ENCODE results near the gene TPGS1. TPM values are rescaled to one million over a fixed set of nuclear protein-coding genes. Genes with fewer than 3 reads are reported as not detected.

Gene TPGS1
- total RNA-seq, 1 experiment from 2014 or later = 11.5 TPM

DNA sequence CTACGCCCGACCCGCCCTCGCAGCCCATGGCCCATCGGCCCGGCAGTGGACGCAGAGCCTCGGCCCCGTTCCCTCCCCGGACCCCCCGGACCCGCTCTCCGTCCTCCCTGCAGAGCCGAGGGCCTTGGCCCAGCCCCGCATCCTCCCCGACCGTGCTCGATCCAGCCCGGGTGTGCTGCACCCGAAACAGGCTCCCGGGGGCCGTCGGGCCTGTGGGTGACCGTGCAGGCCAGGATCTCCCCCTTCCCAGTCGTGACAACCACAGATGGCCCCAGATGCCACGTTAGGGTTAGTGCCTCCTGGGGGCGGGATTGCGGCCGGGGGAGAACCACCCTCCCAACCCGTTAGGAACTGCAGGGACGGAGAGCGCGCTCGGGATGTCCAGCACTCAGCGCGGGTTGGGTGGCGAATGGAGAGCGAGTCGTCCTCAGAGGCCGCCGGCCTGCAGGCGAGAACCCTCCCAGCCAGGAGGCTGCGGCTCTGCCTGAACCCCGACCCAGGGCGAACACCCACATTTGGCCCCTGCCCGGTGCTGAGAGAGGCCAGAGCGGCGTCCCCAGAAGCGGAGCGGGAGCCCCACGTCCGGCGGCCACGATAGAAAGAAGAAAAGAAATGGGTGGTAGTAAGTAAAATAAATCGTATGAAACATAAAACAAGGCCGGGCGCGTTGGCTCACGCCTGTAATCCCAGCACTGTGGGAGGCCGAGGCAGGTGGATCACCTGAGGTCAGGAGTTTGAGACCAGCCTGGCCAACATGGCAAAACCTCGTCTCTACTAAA lies 17.7 kb upstream of the TPGS1 start:
- intact Hi-C loops (cut with micrococcal nuclease; ENCODE audit: unreplicated experiment) = loop anchor here (1.0 kb wide), 1 partner anchor 18 kb away; the partner anchor contains the start of gene TPGS1
- peak overlapping the region; percentile 55 for H3K27ac Mint-ChIP-seq (ENCODE audit: unreplicated experiment)
- H3K9me3 Mint-ChIP-seq (ENCODE audit: unreplicated experiment) = peaks cover 11% of the 10 kb centered on the region
- peak overlapping the region; percentile 72 for H3K4me3 Mint-ChIP-seq (ENCODE audit: unreplicated experiment)
- H3K4me1 Mint-ChIP-seq (ENCODE audit: low read depth, unreplicated experiment) = peaks cover 7% of the 10 kb centered on the region
- peaks cover 19% of the 10 kb centered on the region for H3K36me3 Mint-ChIP-seq (ENCODE audit: insufficient read depth, unreplicated experiment)
- BruUV-seq (replicated peaks) = no TSS peak
- Histone ChIP-seq H3K36me3 (ENCODE audit: control insufficient read depth, insufficient read depth, low read length) (no peaks in the 10 kb centered on the region), H3K4me3 (ENCODE audit: low read depth, low read length) (peak overlapping the region; percentile 56), H3K9me3 (no peaks in the 10 kb centered on the region), H3K27me3 (replicated peaks; ENCODE audit: control insufficient read depth, insufficient read depth, low read length) (no peaks in the 10 kb centered on the region), H3K4me1 (peaks cover 5% of the 10 kb centered on the region; the same call in 1 of the 2 replicates)
- no peaks in the 10 kb centered on the region for H3K27me3 Mint-ChIP-seq (ENCODE audit: insufficient read depth, unreplicated experiment)
- ChIA-PET POLR2A (interaction anchor here (0.6 to 0.9 kb wide), 2 partner anchors 17 to 967 kb away, joined by 3 to 8 read pairs; partner anchors contain the start of gene TPGS1), CTCF (interaction anchor here (0.6 to 1.6 kb wide), 3 partner anchors 17 to 294 kb away, joined by 3 to 13 read pairs (median 3); partner anchors contain the start of gene TPGS1)
- TF ChIP-seq, protein P1, sequence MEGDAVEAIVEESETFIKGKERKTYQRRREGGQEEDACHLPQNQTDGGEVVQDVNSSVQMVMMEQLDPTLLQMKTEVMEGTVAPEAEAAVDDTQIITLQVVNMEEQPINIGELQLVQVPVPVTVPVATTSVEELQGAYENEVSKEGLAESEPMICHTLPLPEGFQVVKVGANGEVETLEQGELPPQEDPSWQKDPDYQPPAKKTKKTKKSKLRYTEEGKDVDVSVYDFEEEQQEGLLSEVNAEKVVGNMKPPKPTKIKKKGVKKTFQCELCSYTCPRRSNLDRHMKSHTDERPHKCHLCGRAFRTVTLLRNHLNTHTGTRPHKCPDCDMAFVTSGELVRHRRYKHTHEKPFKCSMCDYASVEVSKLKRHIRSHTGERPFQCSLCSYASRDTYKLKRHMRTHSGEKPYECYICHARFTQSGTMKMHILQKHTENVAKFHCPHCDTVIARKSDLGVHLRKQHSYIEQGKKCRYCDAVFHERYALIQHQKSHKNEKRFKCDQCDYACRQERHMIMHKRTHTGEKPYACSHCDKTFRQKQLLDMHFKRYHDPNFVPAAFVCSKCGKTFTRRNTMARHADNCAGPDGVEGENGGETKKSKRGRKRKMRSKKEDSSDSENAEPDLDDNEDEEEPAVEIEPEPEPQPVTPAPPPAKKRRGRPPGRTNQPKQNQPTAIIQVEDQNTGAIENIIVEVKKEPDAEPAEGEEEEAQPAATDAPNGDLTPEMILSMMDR (IDR thresholded peaks at IDR 0.05; ENCODE audit: insufficient read depth in 1 of 2, low read depth in 1 of 2, low read length in 1 of 2, severe bottlenecking in 1 of 2, unreplicated experiment in 1 of 2) = no peak
- peak in 1 of 2 experiments; percentile 32 for DNase-seq

DNA sequence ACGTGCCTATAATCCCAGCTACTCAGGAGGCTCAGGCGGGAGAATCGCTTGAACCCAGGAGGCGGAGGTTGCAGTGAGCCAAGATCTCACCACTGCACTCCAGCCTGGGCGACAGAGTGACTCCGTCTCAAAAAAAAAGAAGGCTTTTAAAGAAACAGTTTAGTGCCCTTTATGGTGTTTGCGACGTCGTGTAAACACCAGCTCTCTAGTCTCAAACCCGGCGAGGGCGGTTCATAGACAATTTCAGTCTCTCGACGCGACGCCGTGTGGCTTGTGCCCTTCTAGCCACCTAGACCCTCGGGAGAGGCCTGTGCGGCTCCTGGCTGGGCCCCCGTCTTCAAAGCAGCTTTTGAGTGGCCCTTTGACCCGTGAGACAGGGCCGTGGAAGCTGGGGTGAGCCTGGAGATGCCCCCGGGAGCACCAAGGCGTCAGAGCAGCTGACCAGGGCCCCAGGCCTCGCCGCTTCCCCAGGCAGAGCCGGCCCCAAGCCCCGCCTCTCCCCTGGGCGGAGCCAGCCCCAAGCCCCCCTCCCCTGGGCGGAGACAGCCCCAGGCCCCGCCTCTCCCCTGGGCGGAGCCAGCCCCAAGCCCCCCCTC lies 16.1 kb upstream of the TPGS1 start:
- H3K36me3 Mint-ChIP-seq (ENCODE audit: insufficient read depth, unreplicated experiment) = peaks cover 19% of the 10 kb centered on the region
- BruUV-seq (replicated peaks) = no TSS peak
- H3K4me3 Mint-ChIP-seq (ENCODE audit: unreplicated experiment) = no peak overlapping the region
- Histone ChIP-seq H3K4me1 (peaks cover 5% of the 10 kb centered on the region; the same call in 1 of the 2 replicates), H3K4me3 (ENCODE audit: low read depth, low read length) (no peak overlapping the region), H3K9me3 (no peaks in the 10 kb centered on the region), H3K27me3 (replicated peaks; ENCODE audit: control insufficient read depth, insufficient read depth, low read length) (no peaks in the 10 kb centered on the region), H3K36me3 (ENCODE audit: control insufficient read depth, insufficient read depth, low read length) (no peaks in the 10 kb centered on the region)
- peaks cover 7% of the 10 kb centered on the region for H3K4me1 Mint-ChIP-seq (ENCODE audit: low read depth, unreplicated experiment)
- H3K27me3 Mint-ChIP-seq (ENCODE audit: insufficient read depth, unreplicated experiment) = no peaks in the 10 kb centered on the region
- peaks cover 11% of the 10 kb centered on the region for H3K9me3 Mint-ChIP-seq (ENCODE audit: unreplicated experiment)
- ChIA-PET CTCF (interaction anchor here (1.2 kb wide), 1 partner anchor 15 kb away, joined by 5 read pairs; no protein-coding TSS in a partner anchor), POLR2A (no interaction called here)
- TF ChIP-seq, protein P1 (IDR thresholded peaks at IDR 0.05; ENCODE audit: insufficient read depth in 1 of 2, low read depth in 1 of 2, low read length in 1 of 2, severe bottlenecking in 1 of 2, unreplicated experiment in 1 of 2) = no peak
- H3K27ac Mint-ChIP-seq (ENCODE audit: unreplicated experiment) = no peak overlapping the region
- DNase-seq = no peak
- intact Hi-C loops (cut with micrococcal nuclease; ENCODE audit: unreplicated experiment) = no loop called here

DNA sequence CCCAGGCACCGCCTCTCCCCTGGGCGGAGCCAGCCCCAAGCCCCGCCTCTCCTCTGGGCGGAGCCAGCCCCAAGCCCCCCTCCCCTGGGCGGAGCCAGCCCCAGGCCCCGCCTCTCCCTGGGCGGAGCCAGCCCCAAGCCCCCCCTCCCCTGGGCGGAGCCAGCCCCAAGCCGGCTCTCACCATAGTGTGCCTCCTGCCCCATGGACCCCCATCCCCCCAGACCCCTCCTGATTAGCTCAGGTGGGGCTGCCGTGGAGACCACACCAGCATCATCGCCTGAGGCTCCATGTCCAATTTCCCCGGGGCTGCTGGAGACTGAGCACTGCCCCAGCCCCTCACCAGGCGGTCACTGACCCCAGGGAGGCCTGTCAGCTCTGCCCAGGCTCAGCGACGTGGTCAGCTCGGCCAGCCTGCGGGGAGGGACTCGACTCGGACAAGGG lies 15.2 kb upstream of the TPGS1 start:
- Histone ChIP-seq H3K36me3 (ENCODE audit: control insufficient read depth, insufficient read depth, low read length) (no peaks in the 10 kb centered on the region), H3K4me3 (ENCODE audit: low read depth, low read length) (no peak overlapping the region), H3K4me1 (peaks cover 5% of the 10 kb centered on the region; the same call in 1 of the 2 replicates), H3K9me3 (no peaks in the 10 kb centered on the region), H3K27me3 (replicated peaks; ENCODE audit: control insufficient read depth, insufficient read depth, low read length) (no peaks in the 10 kb centered on the region)
- Mint-ChIP-seq H3K27me3 (ENCODE audit: insufficient read depth, unreplicated experiment) (no peaks in the 10 kb centered on the region), H3K4me3 (ENCODE audit: unreplicated experiment) (no peak overlapping the region), H3K4me1 (ENCODE audit: low read depth, unreplicated experiment) (peaks cover 7% of the 10 kb centered on the region), H3K27ac (ENCODE audit: unreplicated experiment) (no peak overlapping the region), H3K36me3 (ENCODE audit: insufficient read depth, unreplicated experiment) (peaks cover 19% of the 10 kb centered on the region), H3K9me3 (ENCODE audit: unreplicated experiment) (peaks cover 11% of the 10 kb centered on the region)
- CTCF ChIA-PET = no interaction called here
- DNase-seq = peak in 1 of 2 experiments; percentile 34
- POLR2A ChIA-PET = no interaction called here
- no TSS peak for BruUV-seq (replicated peaks)
- intact Hi-C loops (cut with micrococcal nuclease; ENCODE audit: unreplicated experiment) = no loop called here
- TF ChIP-seq, protein P1 (IDR thresholded peaks at IDR 0.05; ENCODE audit: insufficient read depth in 1 of 2, low read depth in 1 of 2, low read length in 1 of 2, severe bottlenecking in 1 of 2, unreplicated experiment in 1 of 2) = no peak
